HepG2 (cell line): Measurements from ENCODE around the gene UNC13D. TPM values are rescaled to one million over a fixed set of nuclear protein-coding genes. Genes with fewer than 3 reads are reported as not detected.

Source experiments
- CREB1 ChIP-seq, 2 experiments: fragments of 450-650 bp in 1 of 2; IDR thresholded peaks; 2 replicates each; pipeline ENCODE4 v1.6.1; 2016 to 2017; ENCODE audit warnings: control low read depth in 1 of 2, mild to moderate bottlenecking in 1 of 2, missing compliant biosample characterization in 1 of 2, missing genetic modification characterization in 1 of 2
- KDM5B ChIP-seq: sonication (generic); formaldehyde crosslinking; IDR thresholded peaks from 2 replicates; pipeline ENCODE4 v1.4.0; 2020; ENCODE audit warnings: missing genetic modification reagents, mild to moderate bottlenecking, borderline replicate concordance
- MXD3 ChIP-seq: IDR thresholded peaks from 2 replicates; pipeline ENCODE4 v1.6.1; 2016; ENCODE audit warnings: mild to moderate bottlenecking, missing biosample characterization, missing genetic modification reagents
- MYC ChIP-seq: sonication (generic); formaldehyde crosslinking; IDR thresholded peaks from 2 replicates; pipeline ENCODE4 v1.9.0; 2021; ENCODE audit warnings: missing genetic modification reagents, borderline replicate concordance
- PITX1 ChIP-seq: sonication (generic); formaldehyde crosslinking; IDR thresholded peaks from 2 replicates; pipeline ENCODE4 v1.5.1; 2020; ENCODE audit warnings: mild to moderate bottlenecking, missing genetic modification reagents
- PRDM10 ChIP-seq: sonication (generic); formaldehyde crosslinking; IDR thresholded peaks from 2 replicates; pipeline ENCODE4 v1.4.0; 2020; ENCODE audit warnings: low read depth, missing genetic modification reagents
- ZBED4 ChIP-seq: sonication (generic); formaldehyde crosslinking; IDR thresholded peaks from 2 replicates; pipeline ENCODE4 v1.4.0; 2020; ENCODE audit warnings: missing genetic modification reagents, borderline replicate concordance
- ZBTB26 ChIP-seq: IDR thresholded peaks from 2 replicates; pipeline ENCODE4 v1.6.1; 2016; ENCODE audit warnings: missing compliant biosample characterization, missing genetic modification reagents, borderline replicate concordance
- ZNF441 ChIP-seq: sonication (generic); formaldehyde crosslinking; IDR thresholded peaks from 2 replicates; pipeline ENCODE4 v1.7.0; 2021; ENCODE audit warnings: missing genetic modification reagents, borderline replicate concordance
- ZNF607 ChIP-seq: sonication (generic); formaldehyde crosslinking; IDR thresholded peaks from 2 replicates; pipeline ENCODE4 v1.5.1; 2020; ENCODE audit warnings: missing genetic modification reagents, mild to moderate bottlenecking, borderline replicate concordance
- ZNF609 ChIP-seq: sonication (generic); formaldehyde crosslinking; IDR thresholded peaks from 2 replicates; pipeline ENCODE4 v1.4.0; 2020; ENCODE audit warnings: mild to moderate bottlenecking, missing genetic modification reagents, borderline replicate concordance
- polyA plus RNA-seq, 8 experiments: library from polyadenylated mRNA; depleted of rRNA in 3 of 8; stranded (reverse) in 7 of 8; unstranded in 1 of 8; fragments of >200 nt; fragmentation: Illumina TruSeq in 4 of 8; extraction: Trizol in 4 of 8; gene quantifications; 2 replicates each; pipeline versions ENCODE4 v1.2.1 to v1.2.3, GENCODE V29; 2011 to 2016; ENCODE audit warnings: low read depth in 4 of 8, missing spikeins in 1 of 8, mixed read lengths in 1 of 8; ENCODE audit not compliant: insufficient read depth in 1 of 8
- total RNA-seq, 5 experiments: library from RNA; depleted of rRNA; stranded (reverse); fragments of >200 nt; fragmentation: Illumina TruSeq; extraction: Trizol; gene quantifications; 2 replicates each; pipeline ENCODE4 v1.2.3, GENCODE V29; 2016; ENCODE audit warnings: low read depth in 1 of 5

The UNC13D gene
- total and polyA plus RNA-seq, 2 of the 13 experiments (the other 11 are each of a cell fraction or from before 2014, with no cell fraction given), result 29.7 to 42.7 TPM

GRCh38 chr17:75848523-75849278 lies 4.5 kb upstream of the UNC13D start (continued):
- peak; percentile 92 for TF ChIP-seq PRDM10 (CRISPR knock-in tag)
- 0 out of 2 replicates have a peak, but pooled peaks have one; percentile 42 for TF ChIP-seq PITX1
- no peak for TF ChIP-seq ZBTB26 (CRISPR knock-in tag)
- 0 out of 2 replicates have a peak, but pooled peaks have one; percentile 11 for TF ChIP-seq KDM5B (CRISPR knock-in tag)
- 0 out of 2 replicates have a peak, but pooled peaks have one; percentile 30 for TF ChIP-seq MYC (CRISPR knock-in tag)
- peak; percentile 52; the same call in 1 of the 2 replicates for TF ChIP-seq ZBED4 (CRISPR knock-in tag)
- no peak for TF ChIP-seq CREB1 (IDR thresholded peaks at IDR 0.05)
- no peak for TF ChIP-seq CREB1 (CRISPR knock-in tag; IDR thresholded peaks at IDR 0.05)
- peak; percentile 29; the same call in 1 of the 2 replicates for TF ChIP-seq ZNF441 (CRISPR knock-in tag)
- TF ChIP-seq ZNF609 (CRISPR knock-in tag), result peak; percentile 68; the same call in 1 of the 2 replicates
- TF ChIP-seq ZNF607 (CRISPR knock-in tag), result peak; percentile 64; the same call in 1 of the 2 replicates
- TF ChIP-seq MXD3 (CRISPR knock-in tag), result peak; percentile 15
